H9 (cell line): ENCODE data around the gene FAM161B. TPM values are rescaled to one million over a fixed set of nuclear protein-coding genes. Genes with fewer than 3 reads are reported as not detected.

Experiments
- DNase-seq: peaks from one replicate; pipeline ENCODE4 v3.0.0-alpha.2; 2017
- H2AFZ ChIP-seq: one replicate; pipeline ENCODE4 v1.6.1; 2013; ENCODE audit warnings: mild to moderate bottlenecking, low read length, control low read depth, moderate library complexity
- H2AK5ac ChIP-seq: 2 replicates; pipeline ENCODE4 v1.6.1; 2013; ENCODE audit warnings: low read length, control low read depth, mixed read lengths; ENCODE audit not compliant: insufficient read length
- H2BK120ac ChIP-seq: one replicate; pipeline ENCODE4 v1.6.1; 2013; ENCODE audit warnings: low read depth, mild to moderate bottlenecking, low read length, control low read depth, inconsistent platforms; ENCODE audit not compliant: poor library complexity, severe bottlenecking
- H2BK12ac ChIP-seq: 2 replicates; pipeline ENCODE4 v1.6.1; 2013; ENCODE audit warnings: low read length, control low read depth, mixed read lengths, low read depth; ENCODE audit not compliant: insufficient read length
- H2BK15ac ChIP-seq: 2 replicates; pipeline ENCODE4 v1.6.1; 2013; ENCODE audit warnings: low read depth, low read length, control low read depth
- H2BK20ac ChIP-seq: one replicate; pipeline ENCODE4 v1.6.1; 2013; ENCODE audit warnings: low read depth, mild to moderate bottlenecking, low read length, control low read depth, inconsistent platforms; ENCODE audit not compliant: poor library complexity, severe bottlenecking
- H2BK5ac ChIP-seq: 2 replicates; pipeline ENCODE4 v1.6.1; 2013; ENCODE audit warnings: low read length, control low read depth, mixed read lengths; ENCODE audit not compliant: insufficient read length
- H3K14ac ChIP-seq: 2 replicates; pipeline ENCODE4 v1.6.1; 2013; ENCODE audit warnings: low read length, control low read depth; ENCODE audit not compliant: insufficient read depth
- H3K18ac ChIP-seq: 2 replicates; pipeline ENCODE4 v1.6.1; 2013; ENCODE audit warnings: low read depth, mild to moderate bottlenecking, mixed read lengths, low read length, control low read depth; ENCODE audit not compliant: insufficient read length
- H3K23ac ChIP-seq: 2 replicates; pipeline ENCODE4 v1.6.1; 2013; ENCODE audit warnings: low read length, control low read depth, mixed read lengths, low read depth; ENCODE audit not compliant: insufficient read length
- H3K23me2 ChIP-seq: 2 replicates; pipeline ENCODE4 v1.6.1; 2013; ENCODE audit warnings: low read depth, mild to moderate bottlenecking, mixed read lengths, low read length, control low read depth; ENCODE audit not compliant: insufficient read length, poor library complexity, severe bottlenecking
- H3K27ac ChIP-seq: 2 replicates; pipeline ENCODE4 v1.5.1; 2013; ENCODE audit warnings: low read length, control low read depth, mixed read lengths, low read depth; ENCODE audit not compliant: insufficient read length
- H3K27me3 ChIP-seq: 2 replicates; pipeline ENCODE4 v1.6.1; 2013; ENCODE audit warnings: low read length, control low read depth, inconsistent platforms; ENCODE audit not compliant: insufficient read depth
- H3K4ac ChIP-seq: 2 replicates; pipeline ENCODE4 v1.6.1; 2013; ENCODE audit warnings: low read depth, mild to moderate bottlenecking, control low read depth, inconsistent platforms, low read length, moderate library complexity
- H3K4me1 ChIP-seq: 2 replicates; pipeline ENCODE4 v1.6.1; 2013; ENCODE audit warnings: low read length, control low read depth, inconsistent platforms; ENCODE audit not compliant: insufficient read depth
- H3K4me2 ChIP-seq: 2 replicates; pipeline ENCODE4 v1.6.1; 2013; ENCODE audit warnings: low read length, control low read depth, mixed read lengths; ENCODE audit not compliant: insufficient read length, insufficient read depth
- H3K56ac ChIP-seq: 2 replicates; pipeline ENCODE4 v1.6.1; 2013; ENCODE audit warnings: low read depth, mild to moderate bottlenecking, mixed read lengths, low read length, control low read depth; ENCODE audit not compliant: insufficient read length
- H3K79me1 ChIP-seq: 2 replicates; pipeline ENCODE4 v1.6.1; 2013; ENCODE audit warnings: low read depth, mild to moderate bottlenecking, moderate library complexity, low read length, control low read depth, inconsistent platforms; ENCODE audit not compliant: insufficient read depth, poor library complexity, severe bottlenecking
- H3K79me2 ChIP-seq: 2 replicates; pipeline ENCODE4 v1.6.1; 2013; ENCODE audit warnings: low read length, control low read depth, inconsistent platforms; ENCODE audit not compliant: insufficient read depth
- H3K9ac ChIP-seq: 2 replicates; pipeline ENCODE4 v1.6.1; 2013; ENCODE audit warnings: low read length, control low read depth, mixed read lengths; ENCODE audit not compliant: insufficient read length; ENCODE audit errors: extremely low read depth
- H3K9me3 ChIP-seq: one replicate; pipeline ENCODE4 v1.6.1; 2013; ENCODE audit warnings: low read depth, low read length, inconsistent platforms; ENCODE audit not compliant: control insufficient read depth
- H3T11ph ChIP-seq: one replicate; pipeline ENCODE4 v1.6.1; 2013; ENCODE audit warnings: mild to moderate bottlenecking, low read length, control low read depth, inconsistent platforms
- H4K20me1 ChIP-seq: one replicate; pipeline ENCODE4 v1.6.1; 2013; ENCODE audit not compliant: control insufficient read depth, insufficient read length, insufficient read depth
- H4K5ac ChIP-seq: 2 replicates; pipeline ENCODE4 v1.6.1; 2013; ENCODE audit warnings: low read depth, mild to moderate bottlenecking, mixed read lengths, low read length, control low read depth; ENCODE audit not compliant: insufficient read length
- H4K8ac ChIP-seq: replicated peaks from 2 replicates; pipeline ENCODE4 v1.6.1; 2013; ENCODE audit warnings: low read length, control low read depth, mixed read lengths, low read depth; ENCODE audit not compliant: insufficient read length
- H4K91ac ChIP-seq: 2 replicates; pipeline ENCODE4 v1.6.1; 2013; ENCODE audit warnings: low read depth, mild to moderate bottlenecking, moderate library complexity, mixed read lengths, low read length, control low read depth; ENCODE audit not compliant: insufficient read length
- H3K27ac Mint-ChIP-seq, 3 experiments: 2 replicates in 2 of 3; 3 replicates in 1 of 3; pipeline ENCODE4 v1.8.0; 2020 to 2021; ENCODE audit warnings: mixed read lengths in 3 of 3, mild to moderate bottlenecking in 1 of 3, moderate library complexity in 1 of 3
- H3K27me3 Mint-ChIP-seq: 2 replicates; pipeline ENCODE4 v1.8.0; 2021; ENCODE audit warnings: low read depth, mild to moderate bottlenecking, moderate library complexity, mixed read lengths
- H3K36me3 Mint-ChIP-seq, 3 experiments: 2 replicates in 2 of 3; 3 replicates in 1 of 3; pipeline ENCODE4 v1.8.0; 2020 to 2021; ENCODE audit warnings: low read depth in 3 of 3, mixed read lengths in 3 of 3; ENCODE audit not compliant: insufficient read depth in 1 of 3
- H3K4me1 Mint-ChIP-seq, 2 experiments: 2 replicates each; pipeline ENCODE4 v1.8.0; 2020; ENCODE audit warnings: mixed read lengths in 2 of 2
- H3K4me3 Mint-ChIP-seq, 2 experiments: 2 replicates in 1 of 2; 3 replicates in 1 of 2; pipeline ENCODE4 v1.8.0; 2020 to 2021; ENCODE audit warnings: mild to moderate bottlenecking in 2 of 2, mixed read lengths in 2 of 2, moderate library complexity in 1 of 2
- H3K9me3 Mint-ChIP-seq, 2 experiments: 2 replicates in 1 of 2; 3 replicates in 1 of 2; pipeline ENCODE4 v1.8.0; 2020; ENCODE audit warnings: mild to moderate bottlenecking in 2 of 2, mixed read lengths in 2 of 2, moderate library complexity in 1 of 2
- CTCF ChIP-seq: fragments of 200-600 bp; sonication (generic); conservative IDR thresholded peaks from 3 replicates; pipeline ENCODE4 v1.8.0; 2021; ENCODE audit warnings: antibody characterized with exemption, mild to moderate bottlenecking
- WGBS: extraction: QIAGEN DNeasy Blood & Tissue Kit; methylation state at CpG from one replicate; pipeline ENCODE4 v1.1.7; 2013; ENCODE audit warnings: missing lambda C conversion rate, low lambda C conversion rate, mixed read lengths; ENCODE audit not compliant: insufficient read length; ENCODE audit errors: extremely low coverage; 5-methylcytosine and 5-hydroxymethylcytosine counted together
- total RNA-seq: library from RNA; stranded (reverse); gene quantifications from 2 replicates; pipeline ENCODE4 v1.2.1, GENCODE V29; 2021

FAM161B gene
- total RNA-seq, 1 experiment from 2014 or later, result 0.92 TPM

DNA sequence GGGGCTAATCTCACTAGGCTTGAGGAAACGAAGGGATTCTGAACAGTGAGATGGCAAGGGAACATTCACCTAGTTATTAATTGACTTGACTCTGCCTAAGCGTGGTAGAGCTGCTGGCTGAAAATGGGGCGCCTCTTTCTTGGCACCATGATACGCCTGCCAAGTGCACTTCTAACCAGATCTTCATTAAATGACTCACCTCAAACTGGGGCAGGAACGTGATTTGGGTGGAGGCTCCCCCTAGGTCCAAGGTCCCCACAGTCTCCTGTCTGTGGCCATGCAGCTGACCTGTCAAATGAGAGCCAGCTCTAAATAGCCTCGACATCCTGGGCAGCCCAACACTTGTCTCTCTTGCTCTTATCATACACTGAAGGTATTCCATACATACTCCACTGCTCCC is 26.2 kb upstream of the FAM161B start:
- WGBS, result no CpG with 5 or more reads among the region's 6 CpGs
- H3K9me3 Mint-ChIP-seq, result no peaks in the 10 kb centered on the region
- Histone ChIP-seq H2BK5ac (no peak overlapping the region), H4K20me1 (no peaks in the 10 kb centered on the region), H3K4me1 (no peaks in the 10 kb centered on the region), H3K9me3 (no peaks in the 10 kb centered on the region), H2BK15ac (no peak overlapping the region), H3K79me1 (no peaks in the 10 kb centered on the region), H3K79me2 (no peaks in the 10 kb centered on the region), H3K4ac (no peak overlapping the region), H2BK12ac (no peak overlapping the region), H4K8ac (no peak overlapping the region), H3K27me3 (no peaks in the 10 kb centered on the region), H4K5ac (no peak overlapping the region), H3K9ac (no peak overlapping the region), H4K91ac (no peak overlapping the region), H3K18ac (no peak overlapping the region), H2AFZ (no peak overlapping the region), H3K23ac (no peak overlapping the region), H3K56ac (no peak overlapping the region), H2BK120ac (no peak overlapping the region), H2BK20ac (no peak overlapping the region), H3K4me2 (no peak overlapping the region), H3T11ph (no peak overlapping the region), H2AK5ac (no peak overlapping the region), H3K27ac (no peak overlapping the region), H3K14ac (no peak overlapping the region), H3K23me2 (no peaks in the 10 kb centered on the region)
- peaks cover 0 to 3% of the 10 kb centered on the region in 2 experiments; a peak in 1 of 4 replicates for H3K4me1 Mint-ChIP-seq
- H3K27me3 Mint-ChIP-seq, result no peaks in the 10 kb centered on the region
- no peak for DNase-seq
- peaks cover 0 to 14% (median 0%) of the 10 kb centered on the region in 3 experiments; a peak in 3 of 7 replicates for H3K36me3 Mint-ChIP-seq
- TF ChIP-seq CTCF, result no peak
- H3K27ac Mint-ChIP-seq, result no peak overlapping the region
- H3K4me3 Mint-ChIP-seq, result no peak overlapping the region
